ENCODE results near the gene ISY1.
"Not testable (repeated sequence)": the region's sequence is repeated elsewhere in the genome, so short reads cannot be mapped to it uniquely, and the experiment has no call there.

The ISY1 gene

DNA sequence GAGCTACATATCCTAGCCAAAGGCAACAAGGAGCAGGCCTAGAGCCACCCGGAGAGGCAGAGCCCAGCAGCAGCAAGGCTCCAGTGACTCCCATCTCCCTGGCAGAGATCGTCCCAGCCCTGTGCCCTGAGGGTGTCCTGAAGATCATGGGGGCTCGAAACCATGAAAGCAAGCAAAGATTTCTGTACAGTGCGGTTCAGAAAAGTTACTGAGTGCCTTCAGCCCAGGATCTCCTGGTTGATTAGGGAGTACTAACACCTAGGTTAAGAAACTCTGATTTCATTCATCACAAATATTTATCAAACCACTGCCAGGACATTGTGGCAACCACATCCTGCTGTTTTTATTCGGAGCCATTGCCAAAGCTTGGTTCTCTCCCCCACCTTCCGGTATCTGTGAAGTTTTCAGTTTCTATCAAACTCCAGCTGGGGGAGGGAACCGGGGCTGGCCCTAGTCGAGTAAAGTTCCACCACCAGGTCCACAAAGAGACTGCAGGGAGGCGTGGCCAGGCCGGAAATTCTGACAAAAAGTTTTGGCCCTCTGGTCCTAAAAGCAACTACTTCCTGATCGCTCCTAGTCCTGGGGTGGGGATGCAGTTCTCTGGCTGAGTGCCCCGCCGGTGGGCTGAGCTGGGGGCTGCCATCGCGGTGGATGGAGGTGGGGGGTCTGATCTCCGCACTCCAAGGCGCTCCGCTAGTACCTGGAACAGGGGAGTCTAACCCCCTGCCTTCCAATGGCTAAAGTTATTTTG, 40.4 kb downstream of the ISY1 start:
- peak; percentile 97 for DNase-seq

DNA sequence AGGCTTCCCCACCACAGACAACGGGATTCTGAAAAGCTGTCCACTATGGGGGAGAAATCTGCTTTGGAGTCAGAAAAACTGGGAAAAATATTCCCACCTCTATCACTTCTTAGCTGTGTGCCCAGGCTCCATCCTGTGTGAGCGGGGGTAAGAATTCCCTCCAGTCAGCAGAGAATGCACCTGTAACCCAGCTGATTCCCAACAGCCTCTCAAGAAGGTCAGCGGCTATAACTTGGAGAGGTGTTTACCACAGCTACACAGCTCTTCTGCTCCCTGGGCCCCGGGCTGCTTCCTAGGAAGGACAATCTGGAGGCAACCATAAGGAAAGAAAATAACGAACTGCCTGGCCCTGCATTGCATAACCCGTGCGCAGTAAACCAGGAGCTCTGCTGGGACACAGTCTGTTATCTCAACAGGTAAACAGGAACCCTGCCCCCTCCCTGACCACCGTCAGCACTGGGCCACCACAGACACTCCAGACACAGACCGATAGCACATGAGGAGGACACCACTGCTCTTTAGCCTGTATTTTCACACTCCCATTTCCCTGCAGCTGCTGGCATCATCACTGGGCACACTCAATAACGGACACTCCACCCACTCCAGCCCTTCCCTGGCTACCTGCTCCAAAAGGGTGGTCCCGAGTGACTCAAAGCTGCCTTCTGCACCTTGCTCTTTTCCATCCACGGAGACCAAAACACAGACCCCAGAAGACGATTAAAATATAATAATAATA, 41.3 kb downstream of the ISY1 start:
- DNase-seq: peak; percentile 16

DNA sequence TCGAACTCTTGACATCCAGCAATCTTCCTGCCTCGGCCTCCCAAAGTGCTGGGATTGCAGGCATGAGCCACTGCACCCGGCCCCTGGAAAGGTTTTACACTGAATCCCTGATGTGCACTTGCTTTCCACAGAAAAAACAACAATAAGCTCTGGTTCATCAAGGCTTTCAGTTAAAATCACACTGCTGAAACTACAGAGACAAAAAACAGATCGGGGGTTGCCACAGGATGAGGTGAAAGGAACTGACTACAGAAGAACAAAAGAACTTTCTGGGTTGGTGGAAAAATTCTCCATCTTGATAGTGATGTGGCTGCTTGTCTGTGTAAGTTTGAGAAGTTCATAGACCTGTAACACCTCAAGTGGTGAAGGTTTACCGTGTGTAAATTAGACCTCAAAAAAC, 42.1 kb downstream of the ISY1 start:
- no peak for DNase-seq

DNA sequence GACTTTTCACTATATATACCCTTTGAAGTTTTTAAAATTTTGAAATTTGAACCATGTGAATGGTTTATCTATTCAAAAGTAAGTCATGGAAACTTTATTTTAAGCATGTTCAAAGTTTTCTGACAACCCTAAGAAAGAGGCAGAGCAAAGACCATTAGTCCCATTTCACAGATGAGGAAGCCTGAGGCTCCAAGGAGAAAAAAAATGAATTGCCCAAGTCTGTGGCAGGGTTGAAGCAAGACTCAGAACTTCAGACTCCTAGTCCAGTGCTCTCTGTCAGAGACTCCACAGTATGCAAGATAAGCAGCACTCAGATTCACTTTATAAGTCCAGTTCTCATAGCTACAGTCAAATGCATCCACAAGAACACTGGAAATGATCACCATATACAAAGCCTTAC, 43.7 kb downstream of the ISY1 start:
- DNase-seq: no peak

DNA sequence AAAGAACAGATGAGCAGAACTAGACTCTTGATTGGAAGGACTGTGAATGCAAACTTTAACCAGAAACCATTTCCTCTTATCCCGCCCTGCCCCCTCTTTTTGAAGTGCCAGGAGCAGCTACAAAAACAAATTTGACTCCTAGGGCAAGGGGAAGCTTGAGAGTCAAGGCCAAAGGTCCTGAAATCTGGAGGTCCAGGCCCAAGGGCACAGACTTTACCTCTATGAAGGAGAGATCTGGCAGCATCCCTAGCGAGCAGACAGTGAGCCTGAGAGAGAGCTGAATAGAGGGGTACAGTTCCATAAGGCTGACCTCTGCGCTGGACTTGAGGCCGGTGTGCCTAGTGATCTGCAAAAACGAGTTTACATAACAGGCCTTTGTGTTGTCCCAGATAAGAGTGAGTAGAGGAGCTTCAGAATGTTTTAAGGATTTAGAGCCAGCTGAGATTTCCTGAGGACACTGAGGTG, 44.3 kb downstream of the ISY1 start:
- peak; percentile 16 for DNase-seq

DNA sequence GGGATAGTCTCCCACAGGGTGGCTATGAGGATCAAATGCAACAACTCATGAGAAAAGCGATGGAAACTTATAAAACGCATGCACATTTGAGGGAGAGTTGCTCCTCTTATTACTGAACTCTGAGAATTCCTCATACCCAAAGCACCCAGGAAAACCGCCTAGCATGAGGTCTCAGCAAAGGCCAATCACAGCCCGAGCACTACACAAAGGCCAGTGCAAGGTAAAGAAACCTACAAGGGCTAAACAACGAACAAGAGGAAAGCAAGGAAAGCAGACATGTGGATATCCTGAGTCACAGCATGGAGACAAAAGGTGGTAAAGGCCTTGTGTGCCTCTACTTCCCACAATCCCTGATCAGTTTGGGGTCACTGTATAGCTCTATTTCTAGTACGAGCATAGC, 46.4 kb downstream of the ISY1 start:
- no peak for DNase-seq

DNA sequence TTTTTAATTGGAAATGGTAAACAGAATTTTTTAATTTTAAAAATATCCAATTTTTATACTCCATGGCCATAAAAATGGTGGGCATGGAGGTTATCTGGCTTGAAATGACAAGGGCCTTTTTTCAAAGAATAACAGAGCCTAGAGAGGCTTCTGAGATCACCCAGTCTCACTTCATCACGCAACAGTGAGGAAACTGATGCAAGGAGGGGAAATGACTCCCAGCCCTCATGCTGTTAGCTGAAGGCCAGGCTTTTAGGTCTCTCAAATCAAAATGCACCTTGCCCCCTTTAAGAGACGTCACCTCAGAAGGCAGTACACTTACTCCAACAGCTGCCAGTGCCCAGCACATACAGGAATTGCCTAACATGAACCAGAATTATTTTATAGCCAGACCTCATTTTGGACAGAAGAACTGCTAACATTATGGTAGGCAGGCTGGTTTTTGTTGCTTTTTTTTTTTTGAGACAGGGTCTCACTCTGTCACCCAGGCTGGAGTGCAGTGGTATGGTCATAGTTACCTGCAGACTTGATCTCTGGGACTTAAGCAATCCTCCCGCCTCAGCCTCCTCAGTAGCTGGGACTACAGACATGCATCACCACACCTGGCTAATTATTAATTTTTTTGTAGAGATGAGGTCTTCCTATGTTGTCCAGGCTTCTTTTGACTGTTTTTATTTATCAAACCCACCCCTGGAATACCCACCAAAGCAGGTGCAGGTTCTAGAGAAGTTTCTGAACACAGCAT, 48.4 kb downstream of the ISY1 start:
- DNase-seq: peak; percentile 91

DNA sequence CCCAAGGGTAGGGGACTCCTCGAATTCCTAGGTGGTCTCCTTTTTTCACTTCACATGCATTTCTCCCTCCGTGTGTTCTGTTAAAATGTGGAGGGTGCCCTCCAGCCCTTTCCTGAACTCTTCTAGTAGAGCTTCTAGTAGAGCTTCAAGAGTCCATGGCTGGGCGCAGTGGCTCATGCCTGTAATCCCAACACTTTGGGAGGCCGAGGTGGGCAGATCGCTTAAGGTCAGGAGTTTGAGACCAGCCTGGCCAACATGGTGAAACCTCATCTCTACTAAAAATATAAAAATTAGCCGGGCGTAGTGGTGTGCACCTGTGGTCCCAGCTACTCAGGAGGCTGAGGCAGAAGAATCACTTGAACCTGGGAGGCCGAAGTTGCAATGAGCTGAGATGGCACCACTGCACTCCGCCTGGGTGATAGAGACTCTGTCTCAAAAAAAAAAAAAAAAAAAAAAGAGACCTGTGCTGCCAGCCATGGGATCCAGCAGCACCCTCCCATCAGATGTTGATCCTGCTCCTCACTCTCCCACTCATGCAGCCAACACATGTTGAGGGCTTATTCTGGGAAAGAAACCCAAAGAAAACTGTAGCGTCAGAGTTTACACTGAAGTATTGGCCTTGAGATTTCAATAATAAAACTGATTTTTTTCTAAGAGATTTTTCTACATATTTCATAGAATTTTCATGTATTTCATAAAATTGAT, 49.6 kb downstream of the ISY1 start:
- not testable (repeated sequence) for DNase-seq

DNA sequence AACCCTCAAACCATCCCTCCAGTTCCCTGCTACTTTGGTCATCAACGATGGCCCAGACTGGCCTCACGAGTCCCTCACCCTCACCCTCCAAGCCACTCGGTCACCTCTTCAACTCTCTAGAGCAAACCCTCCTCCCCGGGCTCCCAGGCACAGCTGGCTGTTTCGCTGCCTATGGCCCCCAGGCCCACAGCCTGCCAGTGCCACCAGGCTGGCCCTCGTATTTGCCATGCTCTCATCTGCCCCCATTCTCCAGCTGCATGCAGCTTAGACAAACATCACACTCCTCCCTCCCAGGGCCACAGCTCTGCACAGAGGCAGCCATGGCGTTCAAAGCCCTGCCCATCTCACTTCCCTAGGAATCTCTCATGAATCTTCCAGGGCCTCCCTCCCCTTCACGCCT, 53.1 kb downstream of the ISY1 start:
- no peak for DNase-seq

DNA sequence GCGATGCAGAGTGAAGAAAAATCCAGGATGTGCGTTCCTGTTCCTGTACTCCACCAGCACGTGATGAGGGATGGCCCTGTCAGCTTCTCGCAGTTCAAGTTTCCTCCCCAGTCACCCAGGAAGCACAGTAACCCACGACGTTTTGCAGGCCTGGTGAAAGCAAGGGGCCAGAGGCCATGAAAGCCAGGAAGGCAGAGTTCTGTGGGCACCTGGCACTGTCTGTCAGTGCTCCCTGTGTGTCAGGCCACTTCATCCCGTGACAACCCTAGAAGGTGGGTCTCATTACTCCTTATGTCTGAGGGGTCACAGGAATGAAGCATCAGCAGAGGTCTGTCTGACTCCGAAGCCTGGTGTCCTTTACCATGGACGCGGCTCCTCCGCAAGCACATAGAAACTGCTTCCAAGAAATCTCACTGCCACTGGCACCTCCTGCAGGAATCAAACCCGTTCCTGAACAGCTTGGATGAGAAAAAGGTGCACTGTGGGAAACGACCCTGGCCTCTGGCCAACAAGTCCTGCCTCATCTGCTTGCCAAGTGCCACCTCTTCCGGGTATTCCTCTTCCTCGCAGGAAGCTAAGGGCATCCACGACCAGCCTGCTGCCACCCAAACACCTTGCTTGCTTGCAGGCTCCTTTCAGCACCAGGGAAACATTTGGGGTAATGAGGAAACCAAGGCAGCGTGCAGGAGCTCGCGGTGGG, 53.8 kb downstream of the ISY1 start:
- DNase-seq: no peak

DNA sequence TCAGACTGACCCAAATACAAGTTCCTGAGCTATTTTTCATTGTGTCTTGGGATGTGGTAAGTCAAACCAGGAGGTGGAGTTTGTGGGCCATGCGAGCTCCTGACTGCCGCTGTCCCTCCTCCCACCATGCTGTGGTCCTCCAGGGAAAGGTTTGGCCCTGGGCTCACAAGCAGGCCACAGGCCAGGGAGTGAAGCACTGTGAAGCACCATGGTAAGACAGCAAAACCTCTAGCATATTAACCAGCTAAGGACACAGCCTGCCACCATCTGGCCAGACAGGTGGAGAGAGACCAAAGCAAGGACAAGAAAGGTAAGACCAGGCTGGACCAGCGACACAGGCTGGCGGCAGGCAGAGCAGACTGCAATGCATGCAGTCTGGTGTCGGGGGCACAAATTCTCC, 54.5 kb downstream of the ISY1 start:
- no peak for DNase-seq

DNA sequence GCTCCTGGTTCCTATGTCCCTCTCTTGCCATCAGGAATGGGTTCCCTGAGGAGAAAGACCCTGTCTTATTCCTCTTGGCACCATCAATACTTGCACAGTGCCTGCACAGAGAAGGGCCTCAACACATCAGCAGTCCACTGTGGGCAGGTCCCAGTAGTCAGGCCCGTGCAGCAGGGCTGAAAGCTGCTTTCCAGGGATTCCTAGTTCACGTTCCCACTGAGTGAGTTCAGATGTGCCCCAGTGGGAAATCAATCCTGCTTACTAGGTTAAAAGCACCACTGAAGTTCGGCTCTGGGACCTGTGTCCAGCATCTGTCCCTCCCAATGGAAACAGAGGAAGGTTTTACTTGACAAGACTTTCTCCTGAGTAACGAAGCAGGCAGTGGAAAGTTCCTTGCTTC, 55.0 kb downstream of the ISY1 start:
- DNase-seq: no peak

DNA sequence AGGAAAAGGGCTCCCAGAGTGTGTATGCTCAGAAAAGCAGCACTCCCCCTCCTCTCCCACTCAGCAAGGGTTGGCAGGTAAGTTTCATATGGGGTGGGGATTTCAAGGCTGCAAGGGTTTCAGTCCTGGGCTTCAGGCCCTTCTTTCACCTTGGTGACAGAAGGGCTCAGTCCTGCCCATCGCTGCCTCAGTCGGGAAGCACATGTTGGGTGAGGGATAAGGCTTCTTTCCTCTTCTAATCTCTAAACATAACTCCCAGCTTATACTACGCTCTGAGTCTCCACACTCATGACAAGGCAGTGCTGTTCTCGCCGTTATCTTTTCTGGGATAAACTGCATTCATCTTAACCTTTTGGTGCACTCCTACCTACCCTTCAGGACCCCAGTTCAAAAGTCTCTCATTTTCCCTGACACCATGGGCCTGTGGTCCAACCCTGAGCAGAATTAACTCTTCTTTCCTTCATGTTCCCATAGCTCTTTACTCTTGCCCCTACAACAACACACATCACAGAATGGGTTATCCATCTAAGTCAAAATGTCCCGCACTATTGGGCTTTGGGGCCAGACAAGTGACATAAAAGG, 56.3 kb downstream of the ISY1 start:
- no peak for DNase-seq

DNA sequence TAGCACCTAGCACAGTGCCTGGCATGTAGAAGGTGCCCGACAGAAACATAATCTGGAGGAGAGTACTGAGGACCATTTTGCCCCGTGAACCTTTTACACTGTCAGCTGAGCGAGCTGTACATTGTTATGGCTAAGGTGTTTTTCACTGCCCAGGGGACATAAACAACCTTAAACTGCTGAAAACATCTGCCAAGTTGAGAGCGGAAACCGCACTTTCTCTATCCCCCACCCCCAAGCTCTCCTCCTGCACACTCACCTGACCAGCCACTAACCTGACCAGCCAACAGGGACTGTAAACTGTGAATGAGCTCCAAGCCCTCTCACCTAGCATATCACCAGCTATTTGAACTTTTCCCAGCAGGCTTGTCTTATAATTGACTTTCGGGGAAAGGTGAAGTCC, 56.8 kb downstream of the ISY1 start:
- no peak for DNase-seq

DNA sequence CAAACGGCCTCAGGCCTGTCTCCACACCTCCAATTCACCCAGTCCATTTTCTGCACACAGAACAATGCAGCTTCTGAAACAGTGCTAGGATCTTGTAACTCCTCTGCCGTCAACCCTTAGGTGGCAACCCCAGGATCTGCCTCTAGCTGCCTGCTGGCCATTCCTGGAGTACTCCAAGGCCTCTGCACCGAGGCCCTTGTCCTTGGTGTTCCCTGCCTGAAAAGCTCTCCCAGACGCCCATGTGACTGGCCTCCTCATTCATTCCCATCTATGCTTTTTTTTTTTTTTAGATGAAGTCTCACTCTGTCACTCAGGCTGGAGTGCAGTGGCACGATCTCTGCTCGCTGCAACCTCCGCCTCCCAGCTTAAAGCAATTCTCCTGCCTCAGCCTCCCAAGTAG, 57.6 kb downstream of the ISY1 start:
- no peak for DNase-seq

DNA sequence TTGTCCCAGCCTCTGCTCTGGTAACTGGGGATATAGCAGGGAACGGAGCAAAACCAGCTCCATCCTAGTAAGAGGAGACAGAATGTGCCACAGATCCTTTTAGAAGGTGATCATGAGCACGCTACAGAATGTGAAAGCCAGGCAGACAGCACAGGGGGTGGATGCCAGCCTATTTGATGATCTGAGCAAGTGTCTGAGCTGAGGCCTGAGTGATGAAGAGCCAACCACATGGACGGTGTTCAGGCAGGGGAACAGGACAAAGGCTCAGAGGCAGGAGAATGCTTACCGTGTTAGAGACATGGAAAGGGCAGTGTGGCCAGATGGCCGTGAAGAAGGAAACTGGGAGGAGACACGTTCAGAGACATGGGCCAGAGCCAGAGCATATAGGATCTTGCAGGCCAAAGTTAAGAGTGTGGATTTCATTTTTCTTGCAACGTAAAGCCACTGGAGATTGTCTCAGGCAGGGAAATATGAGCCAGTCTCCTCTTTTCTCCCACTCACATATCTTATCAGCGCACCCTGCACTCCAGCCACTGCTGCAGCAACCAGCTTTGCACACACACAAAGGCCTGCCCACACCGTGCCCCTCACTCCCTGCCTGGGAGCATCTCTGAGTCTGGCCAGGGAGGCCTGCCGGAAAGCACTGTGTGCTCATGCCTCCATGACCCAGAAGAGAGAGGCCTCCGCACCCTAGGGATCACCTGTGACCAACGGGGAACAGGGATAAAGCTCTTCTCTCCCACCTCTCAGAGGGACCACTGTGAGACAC, 59.3 kb downstream of the ISY1 start:
- DNase-seq: no peak

DNA sequence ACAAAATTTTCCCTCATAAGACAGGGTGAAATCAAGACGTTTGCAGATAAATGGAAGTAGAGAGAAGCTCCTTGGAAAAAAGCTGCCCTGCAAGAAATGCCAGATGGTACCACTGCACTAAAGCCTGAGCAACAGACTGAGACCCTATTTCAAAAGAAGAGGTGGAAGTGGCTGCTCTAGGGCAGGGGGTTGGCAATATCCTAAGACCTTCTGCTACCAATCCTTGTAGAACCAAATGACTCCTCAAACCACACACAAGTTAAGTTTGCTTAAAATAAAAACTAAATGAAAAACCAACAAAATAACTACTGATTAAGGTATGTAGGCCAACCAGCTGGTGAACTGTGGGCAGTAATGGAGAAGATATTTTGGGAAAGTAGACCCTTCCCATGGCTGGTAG, 60.6 kb downstream of the ISY1 start:
- no peak for DNase-seq

DNA sequence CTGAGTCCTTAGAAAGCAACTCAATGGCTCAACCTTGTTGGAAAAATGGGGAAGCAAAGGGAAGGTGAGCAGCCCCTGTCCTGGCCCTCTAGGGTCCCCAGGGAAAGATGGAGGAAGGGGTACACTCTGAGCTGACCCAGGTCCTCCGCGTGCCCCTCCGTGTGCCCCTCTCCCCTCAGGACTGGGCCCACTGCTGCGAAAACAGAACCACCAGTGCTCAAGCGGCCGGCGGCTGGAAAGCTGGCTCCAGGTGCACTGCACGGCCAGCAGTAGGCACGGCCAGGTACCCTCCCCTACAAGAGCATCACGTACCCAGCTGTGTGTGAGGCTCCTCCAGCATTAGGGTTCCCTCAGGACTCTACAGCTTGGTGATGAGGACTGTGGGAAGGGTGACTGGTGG, 65.6 kb downstream of the ISY1 start:
- DNase-seq: no peak

DNA sequence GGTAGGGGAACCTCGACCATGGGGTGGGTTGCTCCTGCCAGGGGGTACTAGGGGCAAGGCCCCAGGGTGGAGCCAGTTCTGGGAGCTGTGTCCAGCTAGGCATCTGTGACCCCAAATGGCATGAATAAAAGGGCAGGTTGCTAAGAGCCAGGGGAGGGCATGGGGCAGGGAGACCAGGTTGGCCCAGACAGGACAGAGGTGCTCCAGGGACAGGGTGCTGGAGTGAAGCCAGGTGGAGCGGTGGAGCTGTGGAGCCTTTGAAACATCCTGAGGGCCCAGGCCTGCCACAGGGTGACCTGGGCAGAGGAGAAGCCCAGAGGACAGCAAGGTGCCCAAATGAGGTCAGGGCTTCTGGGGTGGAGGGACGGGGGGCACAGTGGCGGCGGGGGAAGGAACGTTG, 72.6 kb downstream of the ISY1 start:
- not testable (repeated sequence) for DNase-seq

DNA sequence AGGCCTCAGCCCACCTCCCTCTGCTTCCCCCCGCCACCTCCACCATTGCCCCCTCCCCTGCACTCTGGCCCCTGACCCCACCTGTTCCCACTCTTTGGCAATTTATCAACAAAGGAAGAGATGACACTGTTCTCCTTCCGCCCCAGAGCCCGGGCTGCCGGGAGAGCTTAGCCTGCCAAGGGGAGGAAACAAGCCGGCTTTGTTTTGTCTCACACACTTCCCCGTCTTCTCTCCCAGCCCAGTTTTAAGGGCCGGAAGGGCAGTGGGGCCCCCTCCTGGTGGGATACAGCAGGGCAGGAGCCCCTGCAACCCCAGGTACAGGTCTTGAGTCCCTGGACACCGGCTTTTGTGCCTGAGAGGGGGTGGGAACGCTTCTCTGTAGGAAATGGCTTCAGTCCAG, 73.0 kb downstream of the ISY1 start:
- DNase-seq: not testable (repeated sequence)

DNA sequence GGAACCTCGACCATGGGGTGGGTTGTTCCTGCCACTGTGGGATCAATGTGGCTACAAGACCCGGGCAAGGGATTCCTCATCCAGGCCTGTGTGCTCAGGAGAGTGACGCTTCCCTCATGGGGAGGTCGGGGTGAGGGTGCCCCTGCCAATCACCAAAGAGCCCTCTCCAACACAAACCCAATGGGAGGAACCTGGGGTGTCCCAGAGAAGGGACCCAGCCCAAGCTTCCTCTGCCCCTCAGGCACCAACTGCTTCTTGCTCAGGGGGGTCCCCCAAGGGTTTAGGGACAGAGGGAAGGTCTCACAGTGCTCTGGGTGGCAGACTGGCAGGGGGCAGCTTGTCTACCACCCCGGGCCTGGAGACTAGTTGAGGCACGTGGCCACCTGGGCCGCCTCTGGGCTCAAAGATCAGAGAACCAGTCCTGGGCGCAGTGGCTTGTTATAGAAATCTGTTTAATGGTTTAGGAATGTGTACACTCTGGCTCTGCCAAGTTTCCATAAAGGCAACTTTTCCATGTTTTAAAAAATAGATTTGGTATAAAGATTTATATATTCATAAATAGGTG, 73.6 kb downstream of the ISY1 start:
- DNase-seq: no peak
